Activated T-helper 9 cell treated with anti-CD3 and anti-CD28 coated beads, Interleukin-2, amount 50 U/mL, for 16 hours (primary cell): ENCODE results near the gene MFAP2.
A peak's percentile ranks its signal among the peaks of the same experiment; 100 is the strongest.
"Not testable (repeated sequence)": the region's sequence is repeated elsewhere in the genome, so short reads cannot be mapped to it uniquely, and the experiment has no call there.

Experiments used
- DNase-seq: peaks from one replicate; pipeline ENCODE4 v3.0.0-alpha.2; 2020; ENCODE audit warnings: low read depth

Gene MFAP2

DNA sequence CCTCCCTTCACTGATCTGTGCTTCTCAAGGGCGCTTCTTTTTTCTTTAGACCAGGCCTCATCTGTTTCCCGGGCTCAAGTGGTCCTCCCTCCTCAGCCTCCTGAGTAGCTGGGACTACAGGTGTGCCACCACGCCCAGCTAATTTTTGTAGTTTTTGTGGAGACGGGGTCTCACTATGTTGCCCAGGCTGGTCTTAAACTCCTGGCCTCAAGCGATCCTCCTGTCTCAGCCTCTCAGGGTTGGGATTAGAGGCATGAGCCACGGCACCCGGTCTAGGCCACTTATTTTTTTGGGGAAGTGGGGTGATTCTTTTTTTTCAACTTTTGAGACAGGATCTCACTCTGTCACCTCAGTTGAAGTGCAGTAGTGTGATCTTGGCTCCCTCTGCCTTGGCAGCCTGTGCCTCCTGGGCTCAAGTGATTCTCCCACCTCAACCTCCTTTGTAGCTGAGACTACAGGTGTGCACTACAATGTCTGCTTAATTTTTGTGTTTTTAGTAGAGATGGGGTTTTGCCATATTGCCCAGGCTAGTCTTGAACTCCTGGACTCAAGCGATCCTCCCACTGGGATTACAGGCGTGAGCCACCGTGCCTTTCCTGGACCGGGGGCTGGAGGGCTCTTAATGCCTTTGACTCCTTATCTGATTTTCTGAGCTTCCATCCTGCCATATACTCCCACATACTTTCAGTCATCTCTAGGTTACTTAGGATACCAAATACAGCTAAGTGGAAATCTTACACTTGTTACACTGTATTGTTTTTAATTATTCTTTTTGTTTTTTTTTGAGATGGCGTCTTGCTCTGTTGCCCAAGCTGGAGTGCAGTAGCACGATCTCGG is 18.9 kb downstream of the MFAP2 start:
- no peak for DNase-seq

DNA sequence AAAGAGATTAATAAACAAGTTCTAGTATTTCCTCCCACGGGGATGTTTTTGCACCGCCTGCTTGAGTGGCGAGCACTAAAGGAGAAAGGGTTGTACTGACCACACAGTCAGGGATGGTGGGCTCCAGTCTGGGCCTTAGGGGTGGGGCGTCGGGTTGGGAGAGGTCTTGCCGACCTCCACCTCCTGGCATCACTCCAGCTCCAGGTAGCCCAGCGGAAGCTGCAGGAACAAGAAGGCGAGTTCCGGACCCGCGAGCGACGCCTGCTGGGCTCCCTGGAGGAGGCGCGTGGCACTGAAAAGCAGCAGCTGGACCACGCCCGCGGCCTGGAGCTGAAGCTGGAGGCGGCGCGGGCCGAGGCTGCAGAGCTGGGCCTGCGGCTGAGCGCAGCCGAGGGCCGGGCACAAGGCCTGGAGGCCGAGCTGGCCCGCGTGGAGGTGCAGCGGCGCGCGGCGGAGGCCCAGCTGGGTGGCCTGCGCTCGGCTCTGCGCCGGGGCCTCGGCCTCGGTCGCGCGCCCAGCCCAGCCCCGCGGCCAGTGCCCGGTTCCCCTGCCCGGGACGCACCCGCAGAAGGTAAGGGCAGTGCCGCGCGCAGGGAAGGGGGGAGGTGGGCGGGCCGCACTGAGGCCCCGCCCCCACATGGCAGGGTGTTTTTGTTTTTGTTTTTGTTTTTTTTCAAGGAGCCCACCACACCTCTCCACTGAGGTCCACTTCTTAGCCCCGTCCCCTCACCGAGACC is 19.7 kb downstream of the MFAP2 start:
- DNase-seq: peak; percentile 68

GRCh38 chr1:16958475-16958874 is 21.9 kb downstream of the MFAP2 start:
- DNase-seq: no peak

DNA sequence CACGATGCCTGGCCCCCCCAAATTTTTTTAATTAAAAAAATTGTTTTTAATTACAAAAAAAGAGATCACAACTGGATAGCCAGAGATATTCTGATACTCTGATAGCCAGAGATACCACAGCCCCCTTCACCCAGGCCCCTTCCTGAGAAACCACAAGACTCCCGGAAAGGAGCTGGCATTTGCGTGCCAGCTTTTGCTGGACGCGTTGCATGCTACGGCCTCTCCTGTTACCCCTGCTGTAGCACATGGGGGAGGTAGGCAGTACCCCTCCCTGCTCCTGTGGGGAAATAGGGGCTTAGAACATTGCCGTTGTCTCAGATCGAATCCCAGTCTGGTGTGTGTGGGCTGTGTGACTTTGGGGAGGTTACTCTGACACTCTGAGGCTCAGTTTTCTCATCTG is 22.7 kb downstream of the MFAP2 start:
- no peak for DNase-seq

- no peak for DNase-seq
These were observed 23.6 kb downstream of the MFAP2 start for GRCh38 chr1:16956775-16957174.

- no peak for DNase-seq
These were observed 25.2 kb downstream of the MFAP2 start for GRCh38 chr1:16955186-16955585.

DNA sequence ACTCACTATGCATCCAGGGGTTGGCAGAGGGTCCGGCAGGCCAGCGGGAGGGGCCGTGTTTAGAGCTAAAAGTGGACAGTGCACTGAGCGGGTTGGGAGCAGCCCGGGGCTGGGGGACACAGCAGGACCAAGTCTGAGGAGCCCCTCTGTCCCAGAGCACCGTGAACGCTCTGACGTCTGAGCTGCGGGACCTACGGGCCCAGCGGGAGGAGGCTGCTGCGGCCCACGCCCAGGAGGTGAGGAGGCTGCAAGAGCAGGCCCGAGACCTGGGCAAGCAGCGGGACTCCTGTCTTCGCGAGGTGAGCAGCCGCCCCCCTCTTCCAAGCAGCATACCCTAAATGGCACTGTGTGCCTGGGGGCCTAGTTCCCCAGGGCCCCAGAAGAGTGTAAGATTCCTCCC is 25.8 kb downstream of the MFAP2 start:
- no peak for DNase-seq

GRCh38 chr1:16952376-16952775 is 28.0 kb downstream of the MFAP2 start:
- DNase-seq: not testable (repeated sequence)

DNA sequence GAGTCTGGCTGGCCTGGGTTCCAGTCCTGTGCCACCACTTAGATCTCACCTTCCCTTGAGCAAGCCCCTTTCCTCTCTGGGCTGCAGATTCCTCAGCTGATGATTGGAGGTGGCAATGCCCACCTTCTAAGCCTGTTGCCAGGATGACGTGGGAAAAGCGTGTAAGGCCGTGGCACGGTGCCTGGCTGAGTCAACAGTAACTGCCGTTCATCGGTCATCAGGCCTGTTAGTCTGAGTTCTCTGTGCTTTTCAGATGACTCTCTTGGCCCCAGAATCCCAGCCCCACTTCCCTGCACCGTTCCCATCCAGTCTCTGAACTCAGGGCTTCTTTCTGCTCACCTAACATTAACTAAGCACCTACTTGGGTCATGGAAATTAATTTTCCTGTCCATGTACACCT is 31.4 kb downstream of the MFAP2 start:
- DNase-seq: not testable (repeated sequence)

DNA sequence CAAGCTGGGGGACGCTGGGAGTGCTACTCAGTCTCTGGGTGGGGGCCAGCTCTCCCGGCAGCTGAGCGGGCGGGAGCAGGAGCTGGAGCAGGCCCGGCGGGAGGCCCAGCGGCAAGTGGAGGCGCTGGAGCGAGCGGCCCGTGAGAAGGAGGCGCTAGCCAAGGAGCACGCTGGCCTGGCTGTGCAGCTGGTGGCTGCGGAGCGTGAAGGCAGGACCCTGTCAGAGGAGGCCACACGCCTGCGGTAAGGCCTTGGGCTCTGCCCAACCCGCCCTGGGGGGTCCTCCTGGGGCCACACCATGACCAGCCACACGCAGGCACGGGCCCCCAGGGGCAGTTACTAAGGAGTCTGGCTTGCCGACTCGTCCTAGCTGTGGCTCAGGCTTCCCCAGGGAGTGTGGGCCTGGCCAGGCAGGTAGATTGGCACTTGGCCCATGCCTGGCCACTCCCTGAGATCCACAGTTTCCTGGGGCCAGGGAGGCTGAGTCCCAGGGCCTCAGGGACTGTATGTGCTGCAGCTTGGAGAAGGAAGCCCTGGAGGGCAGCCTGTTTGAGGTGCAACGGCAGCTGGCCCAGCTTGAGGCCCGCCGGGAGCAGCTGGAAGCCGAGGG is 32.0 kb downstream of the MFAP2 start:
- not testable (repeated sequence) for DNase-seq

DNA sequence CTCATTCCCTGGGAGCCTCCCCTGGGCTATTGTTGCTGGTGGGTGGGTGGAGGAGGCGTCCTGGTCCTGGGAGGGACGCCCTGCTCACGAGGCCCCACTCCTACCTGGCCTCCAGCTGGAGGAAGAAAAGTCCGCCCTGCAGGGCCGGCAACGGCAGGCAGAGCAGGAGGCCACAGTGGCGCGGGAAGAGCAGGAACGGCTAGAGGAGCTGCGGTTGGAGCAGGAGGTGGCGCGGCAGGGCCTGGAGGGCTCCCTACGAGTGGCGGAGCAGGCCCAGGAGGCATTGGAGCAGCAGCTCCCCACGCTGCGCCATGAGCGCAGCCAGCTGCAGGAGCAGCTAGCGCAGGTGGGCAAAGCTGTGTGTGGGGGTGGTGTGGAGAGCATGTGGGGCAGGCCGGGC is 33.8 kb downstream of the MFAP2 start:
- no peak for DNase-seq

DNA sequence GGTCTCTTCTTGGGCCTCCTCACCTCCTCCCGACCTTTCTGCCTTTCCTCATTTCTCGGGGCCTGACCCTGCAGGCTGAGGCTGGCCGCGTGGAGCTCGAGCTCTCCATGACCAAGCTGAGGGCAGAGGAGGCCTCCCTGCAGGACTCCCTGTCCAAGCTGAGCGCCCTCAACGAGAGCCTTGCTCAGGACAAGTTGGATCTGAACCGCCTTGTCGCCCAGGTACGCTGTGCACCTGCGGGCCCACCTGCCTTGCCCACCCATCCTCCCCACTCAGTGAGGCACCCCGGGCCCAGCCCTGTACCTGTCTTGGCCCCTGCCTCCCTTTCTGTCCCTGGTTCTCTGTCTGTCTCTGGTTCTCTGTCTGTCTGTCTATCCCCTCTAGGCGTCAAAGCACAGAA is 34.2 kb downstream of the MFAP2 start:
- not testable (repeated sequence) for DNase-seq

DNA sequence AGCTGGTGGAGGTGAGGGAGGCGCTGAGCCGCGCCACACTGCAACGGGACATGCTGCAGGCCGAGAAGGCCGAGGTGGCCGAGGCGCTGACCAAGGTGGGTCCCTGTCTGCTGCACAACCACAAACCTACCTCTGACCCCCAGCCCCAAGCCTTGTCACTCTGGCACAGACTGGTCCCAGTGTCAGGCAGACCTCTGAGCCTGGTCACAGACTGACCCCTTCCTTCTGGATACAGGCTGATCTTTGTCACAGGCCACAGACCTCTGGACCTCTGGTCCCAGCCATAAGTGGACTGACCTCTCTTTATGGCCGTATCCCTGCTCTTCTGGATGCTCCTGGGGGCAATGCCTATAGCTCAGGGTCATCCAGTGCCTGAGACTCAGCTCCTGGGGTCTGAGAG is 34.9 kb downstream of the MFAP2 start:
- not testable (repeated sequence) for DNase-seq

- no peak for DNase-seq
These were observed 36.4 kb downstream of the MFAP2 start for GRCh38 chr1:16944038-16944437.

GRCh38 chr1:16939386-16940180 is 40.8 kb downstream of the MFAP2 start:
- DNase-seq: not testable (repeated sequence)

- DNase-seq: no peak
These were observed 41.8 kb downstream of the MFAP2 start for GRCh38 chr1:16938351-16939321.

DNA sequence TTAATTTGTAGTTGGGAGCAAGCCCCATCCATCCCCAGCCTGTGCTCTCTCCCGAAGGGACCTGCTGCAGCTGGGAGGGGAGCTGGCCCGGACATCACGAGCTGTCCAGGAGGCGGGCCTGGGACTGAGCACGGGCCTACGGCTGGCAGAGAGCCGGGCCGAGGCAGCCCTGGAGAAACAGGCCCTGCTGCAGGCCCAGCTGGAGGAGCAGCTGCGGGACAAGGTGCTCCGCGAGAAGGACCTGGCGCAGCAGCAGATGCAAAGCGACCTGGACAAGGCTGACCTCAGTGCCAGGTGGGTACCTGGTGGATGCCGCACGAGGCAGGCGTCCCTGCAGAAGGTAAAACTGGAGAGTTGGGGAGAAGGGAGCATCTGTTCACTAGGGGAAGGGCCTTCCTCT is 43.8 kb downstream of the MFAP2 start:
- DNase-seq: not testable (repeated sequence)

DNA sequence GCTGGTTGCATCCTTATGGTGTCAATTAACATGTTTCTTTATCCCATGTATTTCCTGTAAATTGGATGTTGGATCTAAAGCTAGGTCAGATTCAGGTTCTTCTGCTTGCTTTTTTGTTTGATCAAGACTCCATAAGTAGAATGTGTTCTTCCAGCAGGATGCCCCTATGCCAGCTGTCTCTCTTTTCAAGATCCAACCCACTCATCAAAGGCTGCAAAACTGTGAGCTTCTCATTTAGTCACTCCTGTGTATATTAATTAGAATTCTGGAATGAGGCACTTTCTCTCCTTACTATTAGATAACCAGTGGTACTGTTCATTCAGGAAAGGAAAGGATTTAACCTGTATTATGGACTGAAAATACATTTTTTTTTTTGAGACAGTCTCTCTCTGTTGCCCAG is 46.5 kb downstream of the MFAP2 start:
- not testable (repeated sequence) for DNase-seq

GRCh38 chr1:16931206-16931934 is 49.0 kb downstream of the MFAP2 start:
- not testable (repeated sequence) for DNase-seq
